ENCODE data around the gene FAM170B. TPM values are rescaled to one million over a fixed set of nuclear protein-coding genes. Genes with fewer than 3 reads are reported as not detected.

FAM170B gene
- total RNA-seq, 1 donor from 2014 or later: not detected

- no peak for DNase-seq (ENCODE audit: low spot score)
- peaks cover 7% of the 10 kb centered on the region for H3K27me3 Mint-ChIP-seq (ENCODE audit: unreplicated experiment)
- TF ChIP-seq, protein P1, sequence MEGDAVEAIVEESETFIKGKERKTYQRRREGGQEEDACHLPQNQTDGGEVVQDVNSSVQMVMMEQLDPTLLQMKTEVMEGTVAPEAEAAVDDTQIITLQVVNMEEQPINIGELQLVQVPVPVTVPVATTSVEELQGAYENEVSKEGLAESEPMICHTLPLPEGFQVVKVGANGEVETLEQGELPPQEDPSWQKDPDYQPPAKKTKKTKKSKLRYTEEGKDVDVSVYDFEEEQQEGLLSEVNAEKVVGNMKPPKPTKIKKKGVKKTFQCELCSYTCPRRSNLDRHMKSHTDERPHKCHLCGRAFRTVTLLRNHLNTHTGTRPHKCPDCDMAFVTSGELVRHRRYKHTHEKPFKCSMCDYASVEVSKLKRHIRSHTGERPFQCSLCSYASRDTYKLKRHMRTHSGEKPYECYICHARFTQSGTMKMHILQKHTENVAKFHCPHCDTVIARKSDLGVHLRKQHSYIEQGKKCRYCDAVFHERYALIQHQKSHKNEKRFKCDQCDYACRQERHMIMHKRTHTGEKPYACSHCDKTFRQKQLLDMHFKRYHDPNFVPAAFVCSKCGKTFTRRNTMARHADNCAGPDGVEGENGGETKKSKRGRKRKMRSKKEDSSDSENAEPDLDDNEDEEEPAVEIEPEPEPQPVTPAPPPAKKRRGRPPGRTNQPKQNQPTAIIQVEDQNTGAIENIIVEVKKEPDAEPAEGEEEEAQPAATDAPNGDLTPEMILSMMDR (IDR thresholded peaks at IDR 0.05; ENCODE audit: unreplicated experiment): no peak
- H3K27ac Mint-ChIP-seq (ENCODE audit: unreplicated experiment): no peak overlapping the region
- no peaks in the 10 kb centered on the region for H3K9me3 Mint-ChIP-seq (ENCODE audit: unreplicated experiment)
- H3K4me3 Mint-ChIP-seq (ENCODE audit: unreplicated experiment): no peak overlapping the region
- no peaks in the 10 kb centered on the region for H3K36me3 Mint-ChIP-seq (ENCODE audit: low read depth, unreplicated experiment)
- H3K4me1 Mint-ChIP-seq (ENCODE audit: unreplicated experiment): peaks cover 3% of the 10 kb centered on the region
Measured at GRCh38 chr10:49131507-49132361, 2.1 kb downstream of the FAM170B start.

GRCh38 chr10:49129376-49129775 lies 4.4 kb downstream of the FAM170B start:
- no peak for DNase-seq (ENCODE audit: low spot score)
- no peak overlapping the region for H3K4me3 Mint-ChIP-seq (ENCODE audit: unreplicated experiment)
- no peaks in the 10 kb centered on the region for H3K9me3 Mint-ChIP-seq (ENCODE audit: unreplicated experiment)
- no peaks in the 10 kb centered on the region for H3K36me3 Mint-ChIP-seq (ENCODE audit: low read depth, unreplicated experiment)
- H3K27ac Mint-ChIP-seq (ENCODE audit: unreplicated experiment): no peak overlapping the region
- peaks cover 7% of the 10 kb centered on the region for H3K27me3 Mint-ChIP-seq (ENCODE audit: unreplicated experiment)
- TF ChIP-seq, protein P1 (IDR thresholded peaks at IDR 0.05; ENCODE audit: unreplicated experiment): no peak
- peaks cover 2% of the 10 kb centered on the region for H3K4me1 Mint-ChIP-seq (ENCODE audit: unreplicated experiment)

- Mint-ChIP-seq H3K4me1 (ENCODE audit: unreplicated experiment) (no peaks in the 10 kb centered on the region), H3K36me3 (ENCODE audit: low read depth, unreplicated experiment) (no peaks in the 10 kb centered on the region), H3K27me3 (ENCODE audit: unreplicated experiment) (peaks cover 7% of the 10 kb centered on the region), H3K4me3 (ENCODE audit: unreplicated experiment) (no peak overlapping the region), H3K9me3 (ENCODE audit: unreplicated experiment) (no peaks in the 10 kb centered on the region), H3K27ac (ENCODE audit: unreplicated experiment) (no peak overlapping the region)
- no peak for DNase-seq (ENCODE audit: low spot score)
- TF ChIP-seq, protein P1 (IDR thresholded peaks at IDR 0.05; ENCODE audit: unreplicated experiment): no peak
Measured at GRCh38 chr10:49128854-49129253, 5.0 kb downstream of the FAM170B start.

- Mint-ChIP-seq H3K4me1 (ENCODE audit: unreplicated experiment) (no peaks in the 10 kb centered on the region), H3K9me3 (ENCODE audit: unreplicated experiment) (no peaks in the 10 kb centered on the region), H3K4me3 (ENCODE audit: unreplicated experiment) (no peak overlapping the region), H3K27me3 (ENCODE audit: unreplicated experiment) (peaks cover 4% of the 10 kb centered on the region), H3K27ac (ENCODE audit: unreplicated experiment) (no peak overlapping the region), H3K36me3 (ENCODE audit: low read depth, unreplicated experiment) (no peaks in the 10 kb centered on the region)
- TF ChIP-seq, protein P1 (IDR thresholded peaks at IDR 0.05; ENCODE audit: unreplicated experiment): no peak
- no peak for DNase-seq (ENCODE audit: low spot score)
Measured at GRCh38 chr10:49123981-49124950, 9.6 kb downstream of the FAM170B start.
